CD4-positive, alpha-beta memory T cell (primary cell): ENCODE measurements around the gene SMG7. TPM values are rescaled to one million over a fixed set of nuclear protein-coding genes. Genes with fewer than 3 reads are reported as not detected.

ENCODE experiments used
- CTCF ChIA-PET: fragments of 350-600 bp; sonication (Branson Sonifier 250); formaldehyde crosslinking; loops from one replicate; lab custom pipeline; 2021; ENCODE audit warnings: inconsistent platforms; ENCODE audit not compliant: partially characterized antibody; lab: Charles Lee
- POLR2A ChIA-PET: fragments of 350-600 bp; sonication (Branson Sonifier 250); formaldehyde crosslinking; loops from one replicate; lab custom pipeline; 2021; ENCODE audit not compliant: partially characterized antibody; lab: Charles Lee
- DNase-seq, 5 donors: peaks; one replicate each; pipeline versions ENCODE4 v3.0.0 to v3.0.0-alpha.2; 2020 to 2022; ENCODE audit warnings: mixed read lengths in 1 of 5
- H3K27ac ChIP-seq: one replicate; pipeline ENCODE4 v1.7.0; 2013; ENCODE audit warnings: low read depth, low read length
- H3K27me3 ChIP-seq: 2 replicates; pipeline ENCODE4 v1.7.0; 2013; ENCODE audit warnings: mild to moderate bottlenecking, low read length, moderate library complexity; ENCODE audit not compliant: insufficient read depth
- H3K36me3 ChIP-seq: 2 replicates; pipeline ENCODE4 v1.7.0; 2013; ENCODE audit warnings: mild to moderate bottlenecking, low read length, moderate library complexity; ENCODE audit not compliant: insufficient read depth
- H3K4me1 ChIP-seq: 2 replicates; pipeline ENCODE4 v1.7.0; 2013; ENCODE audit warnings: mild to moderate bottlenecking, low read length, moderate library complexity; ENCODE audit not compliant: insufficient read depth
- H3K4me3 ChIP-seq, 2 donors: one replicate each; pipeline ENCODE4 v1.7.0; 2013; ENCODE audit warnings: low read length in 2 of 2, mild to moderate bottlenecking in 1 of 2
- H3K9me3 ChIP-seq, 2 donors: one replicate each; pipeline ENCODE4 v1.7.0; 2013; ENCODE audit warnings: low read length in 2 of 2, control low read depth in 1 of 2; ENCODE audit not compliant: control insufficient read depth in 1 of 2
- H3K27ac Mint-ChIP-seq, 7 donors: one replicate each; pipeline ENCODE4 v1.8.0; 2020 to 2021; ENCODE audit warnings: mixed read lengths in 7 of 7, mild to moderate bottlenecking in 6 of 7, inconsistent platforms in 3 of 7, moderate library complexity in 3 of 7
- H3K27me3 Mint-ChIP-seq, 2 donors: one replicate each; pipeline ENCODE4 v1.8.0; 2020 to 2021; ENCODE audit warnings: mixed read lengths in 2 of 2
- H3K36me3 Mint-ChIP-seq, 2 donors: one replicate each; pipeline ENCODE4 v1.8.0; 2020 to 2021; ENCODE audit warnings: mixed read lengths in 2 of 2, inconsistent platforms in 1 of 2, mild to moderate bottlenecking in 1 of 2
- H3K4me1 Mint-ChIP-seq, 4 donors: one replicate each; pipeline ENCODE4 v1.8.0; 2020 to 2021; ENCODE audit warnings: mixed read lengths in 4 of 4, mild to moderate bottlenecking in 1 of 4
- H3K4me3 Mint-ChIP-seq, 8 donors: one replicate each; pipeline ENCODE4 v1.8.0; 2020 to 2021; ENCODE audit warnings: mixed read lengths in 8 of 8, mild to moderate bottlenecking in 7 of 8, moderate library complexity in 6 of 8, inconsistent platforms in 3 of 8
- H3K9me3 Mint-ChIP-seq, 8 donors: one replicate each; pipeline ENCODE4 v1.8.0; 2020 to 2021; ENCODE audit warnings: mixed read lengths in 8 of 8, mild to moderate bottlenecking in 5 of 8, inconsistent platforms in 3 of 8, moderate library complexity in 1 of 8
- intact Hi-C: fragments of 100-400 bp; cut with micrococcal nuclease; formaldehyde crosslinking; loops from one replicate; pipeline ENCODE4 v1.15.1; 2023
- polyA plus RNA-seq, 2 donors: library from polyadenylated mRNA; unstranded; fragments of 300-500 nt; fragmentation: Illumina TruSeq; gene quantifications; one replicate each; pipeline ENCODE4 v1.2.3, GENCODE V29; 2021
- total RNA-seq, 2 experiments: library from RNA; stranded (reverse); gene quantifications; one replicate each; pipeline ENCODE4 v1.2.3, GENCODE V29; 2021

The SMG7 gene
- total and polyA plus RNA-seq, 4 experiments from 2014 or later, result 15.0 to 66.5 (median 52.0) TPM

- no peaks in the 10 kb centered on the region for H3K36me3 ChIP-seq
- H3K36me3 Mint-ChIP-seq, result no peaks in the 10 kb centered on the region
- H3K4me1 ChIP-seq, result peaks cover 28% of the 10 kb centered on the region
- peaks cover 0 to 3% (median 0%) of the 10 kb centered on the region in 8 donors for H3K9me3 Mint-ChIP-seq
- no peaks in the 10 kb centered on the region for H3K27me3 ChIP-seq
- no peak for DNase-seq
- peak overlapping the region in 1 of 7 donors; percentile 74 for H3K27ac Mint-ChIP-seq
- intact Hi-C loops, result loop anchor here (5.0 kb wide), 1 partner anchor 35 kb away; no protein-coding TSS in a partner anchor
- H3K27me3 Mint-ChIP-seq, result peaks cover 4 to 7% of the 10 kb centered on the region in 2 donors
- H3K4me1 Mint-ChIP-seq, result peaks cover 20 to 31% (median 24%) of the 10 kb centered on the region in 4 donors
- ChIA-PET CTCF (interaction anchor here (1.2 kb wide), 1 partner anchor 114 kb away, joined by 3 read pairs; no protein-coding TSS in a partner anchor), POLR2A (no interaction called here)
- H3K27ac ChIP-seq, result no peak overlapping the region
- H3K4me3 Mint-ChIP-seq, result no peak overlapping the region
- no peak overlapping the region for H3K4me3 ChIP-seq
- no peaks in the 10 kb centered on the region for H3K9me3 ChIP-seq
Observed at GRCh38 chr1:183592733-183593132, 120.4 kb downstream of the SMG7 start.

- Mint-ChIP-seq H3K4me3 (peak overlapping the region in 1 of 8 donors; percentile 9), H3K4me1 (peaks cover 20 to 27% (median 23%) of the 10 kb centered on the region in 4 donors), H3K27me3 (peaks cover 4 to 7% of the 10 kb centered on the region in 2 donors), H3K9me3 (peaks cover 0 to 3% (median 0%) of the 10 kb centered on the region in 8 donors), H3K27ac (no peak overlapping the region), H3K36me3 (no peaks in the 10 kb centered on the region)
- no peaks in the 10 kb centered on the region for H3K27me3 ChIP-seq
- H3K27ac ChIP-seq, result no peak overlapping the region
- H3K4me1 ChIP-seq, result peaks cover 28% of the 10 kb centered on the region
- no peak for DNase-seq
- intact Hi-C loops, result loop anchor here (5.0 kb wide), 1 partner anchor 34 kb away; no protein-coding TSS in a partner anchor
- H3K4me3 ChIP-seq, result no peak overlapping the region
- POLR2A ChIA-PET, result interaction anchor here (0.9 kb wide), 1 partner anchor 13 kb away, joined by 3 read pairs; no protein-coding TSS in a partner anchor
- no peaks in the 10 kb centered on the region for H3K9me3 ChIP-seq
- no peaks in the 10 kb centered on the region for H3K36me3 ChIP-seq
- CTCF ChIA-PET, result no interaction called here
Observed at GRCh38 chr1:183593356-183593755, 121.1 kb downstream of the SMG7 start.

- Mint-ChIP-seq H3K4me3 (no peak overlapping the region), H3K36me3 (no peaks in the 10 kb centered on the region), H3K4me1 (peaks cover 2 to 6% (median 3%) of the 10 kb centered on the region in 4 donors), H3K27ac (no peak overlapping the region), H3K27me3 (peaks cover 4 to 7% of the 10 kb centered on the region in 2 donors), H3K9me3 (no peaks in the 10 kb centered on the region)
- POLR2A ChIA-PET, result no interaction called here
- Histone ChIP-seq H3K4me1 (peaks cover 7% of the 10 kb centered on the region), H3K4me3 (no peak overlapping the region), H3K27me3 (no peaks in the 10 kb centered on the region), H3K27ac (no peak overlapping the region), H3K36me3 (no peaks in the 10 kb centered on the region), H3K9me3 (no peaks in the 10 kb centered on the region)
- CTCF ChIA-PET, result no interaction called here
- no peak for DNase-seq
- intact Hi-C loops, result no loop called here
Observed at GRCh38 chr1:183595537-183595936, 123.2 kb downstream of the SMG7 start.

- no peaks in the 10 kb centered on the region for H3K36me3 ChIP-seq
- no peaks in the 10 kb centered on the region for H3K9me3 ChIP-seq
- H3K4me1 ChIP-seq, result no peaks in the 10 kb centered on the region
- H3K4me1 Mint-ChIP-seq, result peaks cover 0 to 2% (median under 1%) of the 10 kb centered on the region in 4 donors
- no peak overlapping the region for H3K27ac Mint-ChIP-seq
- H3K4me3 ChIP-seq, result no peak overlapping the region
- intact Hi-C loops, result no loop called here
- no peak overlapping the region for H3K27ac ChIP-seq
- ChIA-PET POLR2A (no interaction called here), CTCF (no interaction called here)
- H3K36me3 Mint-ChIP-seq, result no peaks in the 10 kb centered on the region
- no peak overlapping the region for H3K4me3 Mint-ChIP-seq
- H3K27me3 Mint-ChIP-seq, result peaks cover 4 to 7% of the 10 kb centered on the region in 2 donors
- H3K27me3 ChIP-seq, result no peaks in the 10 kb centered on the region
- H3K9me3 Mint-ChIP-seq, result no peaks in the 10 kb centered on the region
- DNase-seq, result no peak
Observed at GRCh38 chr1:183596500-183596899, 124.2 kb downstream of the SMG7 start.

- H3K27ac Mint-ChIP-seq, result no peak overlapping the region
- no peak overlapping the region for H3K4me3 Mint-ChIP-seq
- no peak overlapping the region for H3K27ac ChIP-seq
Observed at GRCh38 chr1:183597656-183598347, 125.5 kb downstream of the SMG7 start.

GRCh38 chr1:183598386-183598785, 126.1 kb downstream of the SMG7 start:
- no peaks in the 10 kb centered on the region for H3K9me3 ChIP-seq

More at GRCh38 chr1:183597656-183598347, 125.5 kb downstream of the SMG7 start:
- H3K27me3 Mint-ChIP-seq, result peaks cover 4 to 6% of the 10 kb centered on the region in 2 donors
- Histone ChIP-seq H3K27me3 (no peaks in the 10 kb centered on the region), H3K4me3 (no peak overlapping the region), H3K36me3 (no peaks in the 10 kb centered on the region), H3K9me3 (no peaks in the 10 kb centered on the region), H3K4me1 (no peaks in the 10 kb centered on the region)
- DNase-seq, result no peak
- ChIA-PET POLR2A (no interaction called here), CTCF (interaction anchor here (1.5 kb wide), 1 partner anchor 8 kb away, joined by 5 read pairs; the partner anchor contains the start of gene NCF2)
- H3K4me1 Mint-ChIP-seq, result peaks cover 0 to 2% (median under 1%) of the 10 kb centered on the region in 4 donors
- intact Hi-C loops, result no loop called here
- no peaks in the 10 kb centered on the region for H3K9me3 Mint-ChIP-seq
- no peaks in the 10 kb centered on the region for H3K36me3 Mint-ChIP-seq

GRCh38 chr1:183600136-183600535, 127.8 kb downstream of the SMG7 start:
- Mint-ChIP-seq H3K4me3 (no peak overlapping the region), H3K4me1 (peaks cover 0 to 2% (median under 1%) of the 10 kb centered on the region in 4 donors), H3K36me3 (no peaks in the 10 kb centered on the region), H3K27ac (peak overlapping the region in 1 of 7 donors; percentile 11), H3K27me3 (peaks cover 0 to 1% of the 10 kb centered on the region in 2 donors), H3K9me3 (no peaks in the 10 kb centered on the region)
- H3K4me3 ChIP-seq, result no peak overlapping the region
- ChIA-PET CTCF (no interaction called here), POLR2A (interaction anchor here (0.5 kb wide), 1 partner anchor 13 kb away, joined by 3 read pairs; no protein-coding TSS in a partner anchor)
- no peaks in the 10 kb centered on the region for H3K9me3 ChIP-seq
- no peaks in the 10 kb centered on the region for H3K4me1 ChIP-seq
- no peak overlapping the region for H3K27ac ChIP-seq
- intact Hi-C loops, result no loop called here
- no peaks in the 10 kb centered on the region for H3K27me3 ChIP-seq
- DNase-seq, result no peak
- H3K36me3 ChIP-seq, result no peaks in the 10 kb centered on the region

More at GRCh38 chr1:183598386-183598785, 126.1 kb downstream of the SMG7 start:
- no peaks in the 10 kb centered on the region for H3K9me3 Mint-ChIP-seq
- ChIA-PET CTCF (interaction anchor here (1.5 kb wide), 1 partner anchor 8 kb away, joined by 5 read pairs; the partner anchor contains the start of gene NCF2), POLR2A (no interaction called here)
- no peaks in the 10 kb centered on the region for H3K36me3 Mint-ChIP-seq
- peaks cover 0 to 2% (median under 1%) of the 10 kb centered on the region in 4 donors for H3K4me1 Mint-ChIP-seq
- intact Hi-C loops, result no loop called here
- H3K36me3 ChIP-seq, result no peaks in the 10 kb centered on the region
- peaks cover 3 to 4% of the 10 kb centered on the region in 2 donors for H3K27me3 Mint-ChIP-seq
- H3K27ac ChIP-seq, result no peak overlapping the region
- no peak for DNase-seq
- no peak overlapping the region for H3K27ac Mint-ChIP-seq
- no peaks in the 10 kb centered on the region for H3K4me1 ChIP-seq
- H3K4me3 ChIP-seq, result no peak overlapping the region
- no peaks in the 10 kb centered on the region for H3K27me3 ChIP-seq
- H3K4me3 Mint-ChIP-seq, result no peak overlapping the region
